B cell (primary cell): Measurements from ENCODE around the gene ZBTB6. TPM values are rescaled to one million over a fixed set of nuclear protein-coding genes. Genes with fewer than 3 reads are reported as not detected.

ENCODE experiments used
- ATAC-seq: fragments of 200-7000 bp; cut with Tn5 transposase; one replicate; pipeline ENCODE4 v1.10.0; 2021; ENCODE audit warnings: low read depth, mild to moderate bottlenecking, moderate number of reproducible peaks, moderate library complexity
- CTCF ChIA-PET: fragments of 350-600 bp; sonication (Branson Sonifier 250); formaldehyde crosslinking; loops from one replicate; lab custom pipeline; 2021; ENCODE audit warnings: antibody characterized with exemption, inconsistent platforms; lab: Charles Lee
- POLR2A ChIA-PET: fragments of 350-600 bp; sonication (Branson Sonifier 250); formaldehyde crosslinking; loops from one replicate; lab custom pipeline; 2021; ENCODE audit warnings: antibody characterized with exemption; lab: Charles Lee
- DNase-seq: peaks from one replicate; pipeline ENCODE4 v3.0.0; 2013
- H2AFZ ChIP-seq: 2 replicates; pipeline ENCODE4 v1.6.1; 2012; ENCODE audit warnings: mild to moderate bottlenecking, low read depth, low read length; ENCODE audit not compliant: insufficient read depth, poor library complexity, severe bottlenecking
- H3K27ac ChIP-seq, 2 donors: 1 replicate in 1 of 2; 2 replicates in 1 of 2; pipeline ENCODE4 v1.5.1; 2012 to 2013; ENCODE audit warnings: low read length in 2 of 2, mild to moderate bottlenecking in 2 of 2, moderate library complexity in 1 of 2
- H3K27me3 ChIP-seq, 4 experiments: fragments of 200-600 bp in 1 of 4; sonication (generic) in 1 of 4; replicated peaks in 1 of 4; 1 replicate in 2 of 4; 2 replicates in 2 of 4; pipeline versions ENCODE4 v1.6.1 to v1.7.0; 2013 to 2016; ENCODE audit warnings: low read length in 3 of 4, mild to moderate bottlenecking in 2 of 4, mixed read lengths in 1 of 4, moderate library complexity in 1 of 4; ENCODE audit not compliant: insufficient read depth in 4 of 4, control insufficient read depth in 3 of 4; ENCODE audit errors: control extremely low read depth in 1 of 4
- H3K36me3 ChIP-seq, 2 experiments: replicated peaks in 1 of 2; 1 replicate in 1 of 2; 2 replicates in 1 of 2; pipeline versions ENCODE4 v1.6.1 to v1.7.1; 2013; ENCODE audit warnings: low read length in 1 of 2; ENCODE audit not compliant: insufficient read depth in 2 of 2, control insufficient read depth in 1 of 2; ENCODE audit errors: control extremely low read depth in 1 of 2, extremely low read depth in 1 of 2
- H3K4me1 ChIP-seq, 2 donors: fragments of 200-600 bp in 1 of 2; sonication (generic) in 1 of 2; 1 replicate in 1 of 2; 2 replicates in 1 of 2; pipeline versions ENCODE4 v1.5.1 to v1.6.1; 2013 to 2017; ENCODE audit warnings: low read length in 2 of 2; ENCODE audit not compliant: control insufficient read depth in 2 of 2, insufficient read depth in 2 of 2
- H3K4me2 ChIP-seq: replicated peaks from 2 replicates; pipeline ENCODE3; 2012; ENCODE audit warnings: mild to moderate bottlenecking, low read depth, low read length; ENCODE audit not compliant: poor library complexity, severe bottlenecking
- H3K4me3 ChIP-seq, 5 experiments: fragments of 200-600 bp in 1 of 5; sonication (generic) in 1 of 5; 1 replicate in 3 of 5; 2 replicates in 2 of 5; pipeline versions ENCODE4 v1.5.1 to v1.7.0; 2011 to 2016; ENCODE audit warnings: low read length in 4 of 5, mild to moderate bottlenecking in 4 of 5, low read depth in 2 of 5, control low read depth in 1 of 5, moderate library complexity in 1 of 5; ENCODE audit not compliant: insufficient read depth in 1 of 5; ENCODE audit errors: control extremely low read depth in 1 of 5, extremely low read depth in 1 of 5
- H3K79me2 ChIP-seq: fragments of 200-600 bp; sonication (generic); one replicate; pipeline ENCODE4 v1.6.0; 2016; ENCODE audit warnings: low read length; ENCODE audit not compliant: control insufficient read depth, insufficient read depth
- H3K9ac ChIP-seq: fragments of 200-600 bp; sonication (generic); 2 replicates; pipeline ENCODE4 v1.6.1; 2017; ENCODE audit warnings: mild to moderate bottlenecking, low read length, moderate library complexity
- H3K9me3 ChIP-seq, 3 donors: one replicate each; pipeline versions ENCODE4 v1.6.1 to v1.7.1; 2013; ENCODE audit warnings: low read length in 2 of 3; ENCODE audit not compliant: control insufficient read depth in 2 of 3, insufficient read depth in 1 of 3; ENCODE audit errors: control extremely low read depth in 1 of 3
- H4K20me1 ChIP-seq: 2 replicates; pipeline ENCODE4 v1.6.0; 2012; ENCODE audit warnings: mild to moderate bottlenecking, low read length; ENCODE audit not compliant: insufficient read depth, control insufficient read depth, poor library complexity, severe bottlenecking
- H3K27ac Mint-ChIP-seq: one replicate; pipeline ENCODE4 v1.8.0; 2021; ENCODE audit warnings: mixed read lengths
- H3K27me3 Mint-ChIP-seq: one replicate; pipeline ENCODE4 v1.8.0; 2021; ENCODE audit warnings: mixed read lengths
- H3K4me1 Mint-ChIP-seq: one replicate; pipeline ENCODE4 v1.8.0; 2021; ENCODE audit warnings: mixed read lengths
- H3K4me3 Mint-ChIP-seq: one replicate; pipeline ENCODE4 v1.8.0; 2021; ENCODE audit warnings: mixed read lengths
- H3K9me3 Mint-ChIP-seq: one replicate; pipeline ENCODE4 v1.8.0; 2022; ENCODE audit warnings: mixed read lengths; ENCODE audit not compliant: insufficient read depth
- CTCF ChIP-seq: fragments of 200-600 bp; IDR thresholded peaks from one replicate; pipeline ENCODE4 v1.8.0; 2022; ENCODE audit warnings: antibody characterized with exemption, mild to moderate bottlenecking
- EZH2 ChIP-seq: IDR thresholded peaks from 2 replicates; pipeline ENCODE4 v1.6.1; 2012; ENCODE audit warnings: borderline replicate concordance, low read depth, mild to moderate bottlenecking, moderate library complexity, low read length; ENCODE audit not compliant: insufficient read depth, poor library complexity, severe bottlenecking
- WGBS: methylation state at CpG from one replicate; pipeline ENCODE4 v1.1.5; 2013; ENCODE audit warnings: missing lambda C conversion rate; ENCODE audit not compliant: insufficient coverage; 5-methylcytosine and 5-hydroxymethylcytosine counted together
- intact Hi-C: fragments of 100-400 bp; cut with micrococcal nuclease; formaldehyde crosslinking; loops from one replicate; pipeline ENCODE4 v1.10.0; 2022
- polyA plus RNA-seq: library from polyadenylated mRNA; depleted of rRNA; stranded (reverse); fragments of >200 nt; gene quantifications from 2 replicates; pipeline ENCODE4 v1.2.3, GENCODE V29; 2012
- total RNA-seq, 2 donors: library from RNA; stranded (reverse); fragments of 120-200 nt in 1 of 2; gene quantifications; 1 replicate in 1 of 2; 2 replicates in 1 of 2; pipeline versions ENCODE4 v1.2.3 to v1.2.4, GENCODE V29; 2013 to 2022

The ZBTB6 gene
- total and polyA plus RNA-seq, 2 donors (not counting 1 experiment from before 2014, with no cell fraction given), result 1.3 to 19.9 TPM

- no peak for ATAC-seq
Measured at GRCh38 chr9:122948313-122948712, 35.2 kb upstream of the ZBTB6 start.

More at GRCh38 chr9:122948313-122948712, 35.2 kb upstream of the ZBTB6 start:
- H3K9ac ChIP-seq, result no peak overlapping the region
- no peaks in the 10 kb centered on the region for H3K27me3 ChIP-seq
- no peaks in the 10 kb centered on the region for H3K9me3 ChIP-seq
- H4K20me1 ChIP-seq, result peaks cover 64% of the 10 kb centered on the region
- Mint-ChIP-seq H3K27ac (no peak overlapping the region), H3K4me3 (no peak overlapping the region), H3K9me3 (no peaks in the 10 kb centered on the region), H3K4me1 (peaks cover 35% of the 10 kb centered on the region), H3K27me3 (no peaks in the 10 kb centered on the region)
- H3K4me1 ChIP-seq, result no peaks in the 10 kb centered on the region
- WGBS, result no CpG with 5 or more reads among the region's 3 CpGs
- no peak overlapping the region for H3K4me2 ChIP-seq
- no peak overlapping the region for H3K27ac ChIP-seq
- peaks cover 98% of the 10 kb centered on the region for H3K79me2 ChIP-seq
- no peaks in the 10 kb centered on the region for H3K36me3 ChIP-seq
- ChIA-PET CTCF (no interaction called here), POLR2A (no interaction called here)
- TF ChIP-seq CTCF (no peak), EZH2 (no peak)
- H2AFZ ChIP-seq, result no peak overlapping the region
- intact Hi-C loops, result loop anchor here (10.0 kb wide), 1 partner anchor 684 kb away; the partner anchor contains the start of genes MRRF and RBM18
- H3K4me3 ChIP-seq, result no peak overlapping the region
- no peak for DNase-seq
